ENCODE results near the gene SMARCD1.
A peak's percentile ranks its signal among the peaks of the same experiment; 100 is the strongest.

SMARCD1 gene

GRCh38 chr12:50111693-50112455 is 26.7 kb downstream of the SMARCD1 start, which contains the start of gene COX14:
COX14 (plus strand) TSS chr12:50112236; CDS start chr12:50120044, 7,808 bp downstream.
- TF ChIP-seq, protein P1, sequence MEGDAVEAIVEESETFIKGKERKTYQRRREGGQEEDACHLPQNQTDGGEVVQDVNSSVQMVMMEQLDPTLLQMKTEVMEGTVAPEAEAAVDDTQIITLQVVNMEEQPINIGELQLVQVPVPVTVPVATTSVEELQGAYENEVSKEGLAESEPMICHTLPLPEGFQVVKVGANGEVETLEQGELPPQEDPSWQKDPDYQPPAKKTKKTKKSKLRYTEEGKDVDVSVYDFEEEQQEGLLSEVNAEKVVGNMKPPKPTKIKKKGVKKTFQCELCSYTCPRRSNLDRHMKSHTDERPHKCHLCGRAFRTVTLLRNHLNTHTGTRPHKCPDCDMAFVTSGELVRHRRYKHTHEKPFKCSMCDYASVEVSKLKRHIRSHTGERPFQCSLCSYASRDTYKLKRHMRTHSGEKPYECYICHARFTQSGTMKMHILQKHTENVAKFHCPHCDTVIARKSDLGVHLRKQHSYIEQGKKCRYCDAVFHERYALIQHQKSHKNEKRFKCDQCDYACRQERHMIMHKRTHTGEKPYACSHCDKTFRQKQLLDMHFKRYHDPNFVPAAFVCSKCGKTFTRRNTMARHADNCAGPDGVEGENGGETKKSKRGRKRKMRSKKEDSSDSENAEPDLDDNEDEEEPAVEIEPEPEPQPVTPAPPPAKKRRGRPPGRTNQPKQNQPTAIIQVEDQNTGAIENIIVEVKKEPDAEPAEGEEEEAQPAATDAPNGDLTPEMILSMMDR (IDR thresholded peaks at IDR 0.05; ENCODE audit: low read depth, low read length, missing control alignments) = peak; percentile 94
- Histone ChIP-seq H3K4me3 (ENCODE audit: low read depth, low read length) (peak within 1 kb of the TSS; percentile 100), H3K27me3 (replicated peaks) (no peaks in the 10 kb centered on the region), H3K27ac (peak within 1 kb of the TSS; percentile 87), H3K36me3 (replicated peaks) (peaks cover 3% of the 10 kb centered on the region)
- DNase-seq = peak; percentile 99
- in situ Hi-C loops (cut with HindIII; ENCODE audit: low pct_ligation_motif_present, low sequenced_read_pairs) = no loop called here

DNA sequence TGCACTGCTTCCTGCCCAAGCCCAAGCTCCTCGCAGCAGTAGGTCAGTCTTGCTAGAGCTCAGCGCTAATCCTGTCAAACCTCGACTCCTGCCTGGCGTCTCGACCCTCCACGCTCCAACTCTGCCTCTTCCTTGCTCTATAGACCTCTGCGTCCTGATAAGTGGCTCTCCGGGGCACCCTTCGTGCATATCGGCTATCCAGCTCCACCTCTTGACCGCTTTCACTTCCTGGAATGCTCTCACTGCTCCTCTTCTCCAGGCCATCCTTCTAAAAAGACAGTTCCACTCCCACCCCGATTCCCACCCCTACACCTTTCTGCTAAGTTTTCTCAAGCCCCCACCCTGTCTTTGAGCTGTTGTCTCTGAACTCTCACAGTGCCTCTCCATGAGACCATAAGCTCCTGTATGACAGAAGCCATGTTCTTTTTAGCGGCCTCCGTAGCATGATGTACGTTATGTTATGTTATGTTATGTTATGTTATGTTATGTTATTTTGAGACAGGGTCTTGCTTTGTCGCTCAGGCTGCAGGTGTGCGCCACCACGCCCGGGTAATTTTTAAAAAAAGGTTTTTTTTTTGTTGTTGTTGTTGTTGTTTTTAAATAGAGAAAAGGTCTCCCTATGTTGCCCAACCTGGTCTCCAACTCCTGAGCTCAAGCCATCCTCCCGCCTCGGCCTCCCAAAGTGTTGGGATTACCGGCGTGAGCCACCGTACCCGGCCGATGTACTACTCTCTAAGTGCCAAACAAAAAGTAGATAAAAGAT is 27.5 kb downstream of the SMARCD1 start:
- TF ChIP-seq, protein P1 (IDR thresholded peaks at IDR 0.05; ENCODE audit: low read depth, low read length, missing control alignments) = no peak
- Histone ChIP-seq H3K4me3 (ENCODE audit: low read depth, low read length) (peak overlapping the region; percentile 100), H3K27ac (peak overlapping the region; percentile 87), H3K27me3 (replicated peaks) (no peaks in the 10 kb centered on the region), H3K36me3 (replicated peaks) (peaks cover 3% of the 10 kb centered on the region)
- no peak for DNase-seq
- in situ Hi-C loops (cut with HindIII; ENCODE audit: low pct_ligation_motif_present, low sequenced_read_pairs) = no loop called here

- in situ Hi-C loops (cut with HindIII; ENCODE audit: low pct_ligation_motif_present, low sequenced_read_pairs) = no loop called here
- Histone ChIP-seq H3K4me3 (ENCODE audit: low read depth, low read length) (no peak overlapping the region), H3K27me3 (replicated peaks) (no peaks in the 10 kb centered on the region), H3K27ac (no peak overlapping the region), H3K36me3 (replicated peaks) (peaks cover 17% of the 10 kb centered on the region)
- TF ChIP-seq, protein P1 (IDR thresholded peaks at IDR 0.05; ENCODE audit: low read depth, low read length, missing control alignments) = no peak
- DNase-seq = no peak
Measured at GRCh38 chr12:50117057-50117622, 32.0 kb downstream of the SMARCD1 start.

DNA sequence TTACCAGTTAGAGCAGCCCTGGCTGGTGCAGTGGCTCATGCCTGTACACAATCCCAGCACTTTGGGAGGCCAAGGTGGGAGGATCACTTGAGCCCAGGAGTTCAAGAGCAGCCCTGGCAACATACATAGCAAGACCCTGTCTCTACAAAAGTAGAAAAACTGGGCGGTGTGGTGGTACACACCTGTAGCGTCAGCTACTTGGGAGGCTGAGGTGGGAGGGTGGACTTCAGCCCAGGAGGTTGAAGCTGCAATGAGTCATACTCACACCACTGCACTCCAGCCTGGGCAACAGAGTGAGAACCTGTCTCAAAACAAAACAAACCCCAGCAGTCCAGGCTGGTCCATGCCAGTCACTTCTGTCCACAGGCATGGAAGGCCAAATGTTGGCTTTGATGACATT is 34.2 kb downstream of the SMARCD1 start:
- H3K36me3 ChIP-seq (replicated peaks) = peaks cover 24% of the 10 kb centered on the region
- H3K27me3 ChIP-seq (replicated peaks) = no peaks in the 10 kb centered on the region
- in situ Hi-C loops (cut with HindIII; ENCODE audit: low pct_ligation_motif_present, low sequenced_read_pairs) = no loop called here
- no peak for DNase-seq
- H3K4me3 ChIP-seq (ENCODE audit: low read depth, low read length) = no peak overlapping the region
- TF ChIP-seq, protein P1 (IDR thresholded peaks at IDR 0.05; ENCODE audit: low read depth, low read length, missing control alignments) = no peak
- H3K27ac ChIP-seq = no peak overlapping the region

GRCh38 chr12:50120521-50120920 is 35.4 kb downstream of the SMARCD1 start:
- no peaks in the 10 kb centered on the region for H3K27me3 ChIP-seq (replicated peaks)
- no peak for DNase-seq
- in situ Hi-C loops (cut with HindIII; ENCODE audit: low pct_ligation_motif_present, low sequenced_read_pairs) = no loop called here
- H3K36me3 ChIP-seq (replicated peaks) = peaks cover 24% of the 10 kb centered on the region
- TF ChIP-seq, protein P1 (IDR thresholded peaks at IDR 0.05; ENCODE audit: low read depth, low read length, missing control alignments) = no peak
- no peak overlapping the region for H3K4me3 ChIP-seq (ENCODE audit: low read depth, low read length)
- H3K27ac ChIP-seq = no peak overlapping the region

All from brain microvascular endothelial cell (primary cell).